HG03108 (cell line): ENCODE data around the gene NAXE.
"Not testable (repeated sequence)": the region's sequence is repeated elsewhere in the genome, so short reads cannot be mapped to it uniquely, and the experiment has no call there.

ENCODE experiments used
- ATAC-seq: cut with Tn5 transposase; IDR thresholded peaks from one replicate; pipeline ENCODE4 v1.9.1; 2021; ENCODE audit warnings: moderate library complexity; ENCODE audit not compliant: unreplicated experiment

NAXE gene

GRCh38 chr1:156566436-156566835 lies 25.1 kb upstream of the NAXE start:
- ATAC-seq = no peak

- no peak for ATAC-seq
Measured at GRCh38 chr1:156571261-156571852, 20.2 kb upstream of the NAXE start.

GRCh38 chr1:156571919-156572662 lies 19.5 kb upstream of the NAXE start, which contains the start of gene IQGAP3:
TSS of gene IQGAP3 (minus strand) at chr1:156572565. CDS start at chr1:156572529, 36 bp downstream.
- peak; percentile 82 for ATAC-seq

GRCh38 chr1:156572663-156573018 lies 18.9 kb upstream of the NAXE start:
- no peak for ATAC-seq

GRCh38 chr1:156574039-156574633 lies 17.4 kb upstream of the NAXE start:
- no peak for ATAC-seq

- no peak for ATAC-seq
Measured at GRCh38 chr1:156577550-156577949, 14.0 kb upstream of the NAXE start.

GRCh38 chr1:156578055-156578454 lies 13.5 kb upstream of the NAXE start:
- no peak for ATAC-seq

- no peak for ATAC-seq
Measured at GRCh38 chr1:156579472-156579871, 12.1 kb upstream of the NAXE start, which contains the start of gene TTC24. TSS of gene TTC24 (plus strand) at chr1:156579723. CDS start at chr1:156581365, 1,642 bp downstream.

- no peak for ATAC-seq
Measured at GRCh38 chr1:156581661-156582387, 9.8 kb upstream of the NAXE start.

GRCh38 chr1:156582388-156583017 lies 9.1 kb upstream of the NAXE start:
- no peak for ATAC-seq

- no peak for ATAC-seq
Measured at GRCh38 chr1:156583821-156584622, 7.6 kb upstream of the NAXE start.

GRCh38 chr1:156584813-156585212 lies 6.8 kb upstream of the NAXE start:
- no peak for ATAC-seq

- no peak for ATAC-seq
Measured at GRCh38 chr1:156586323-156586722, 5.3 kb upstream of the NAXE start.

GRCh38 chr1:156586892-156587477 lies 4.6 kb upstream of the NAXE start:
- no peak for ATAC-seq

- ATAC-seq = not testable (repeated sequence)
Measured at GRCh38 chr1:156587927-156588326, 3.6 kb upstream of the NAXE start.

GRCh38 chr1:156589546-156589945 lies 2.0 kb upstream of the NAXE start:
- no peak for ATAC-seq

- no peak for ATAC-seq
Measured at GRCh38 chr1:156590326-156591180, 1.0 kb upstream of the NAXE start.

- ATAC-seq = no peak
Measured at GRCh38 chr1:156591181-156591431, 470 bp upstream of the NAXE start.
